A549 (cell line): Measurements from ENCODE around the gene GCK. TPM values are rescaled to one million over a fixed set of nuclear protein-coding genes. Genes with fewer than 3 reads are reported as not detected.

Experiments used
- ATAC-seq, 2 experiments: fragments of 200-7000 bp in 1 of 2; fragments of >200 bp in 1 of 2; cut with Nextera tagmentation in 1 of 2; cut with Tn5 transposase in 1 of 2; 3 replicates each; pipeline versions ENCODE4 v1.8.0 to v1.9.1; 2018 to 2020; ENCODE audit warnings: mild to moderate bottlenecking in 1 of 2, moderate library complexity in 1 of 2
- CTCF ChIA-PET: fragments of 300-600 bp; sonication (Branson Sonifier 250); formaldehyde crosslinking; extraction: SDS; loops from one replicate; lab custom pipeline; 2021; ENCODE audit warnings: antibody characterized with exemption, inconsistent platforms; lab: Yijun Ruan, JAX
- POLR2A ChIA-PET: fragments of 350-600 bp; formaldehyde crosslinking; extraction: SDS; loops from one replicate; lab custom pipeline; 2021; ENCODE audit warnings: antibody characterized with exemption, inconsistent platforms; lab: Yijun Ruan, JAX
- DNase-seq, 2 experiments: peaks; one replicate each; pipeline versions ENCODE4 v3.0.0 to v3.0.0-alpha.2; 2011 to 2016; ENCODE audit warnings: low read depth in 1 of 2, low spot score in 1 of 2
- FAIRE-seq: peaks from 2 replicates; lab custom pipeline; 2011; peaks lifted over from hg19 to GRCh38; lab: Jason Lieb, UNC
- H3K27ac ChIP-seq, 2 experiments: fragments of >200 bp; sonication (Bioruptor Twin); formaldehyde crosslinking; 3 replicates each; pipeline ENCODE4 v1.5.1; 2016 to 2017
- H3K4me1 ChIP-seq: fragments of >200 bp; sonication (Bioruptor Twin); formaldehyde crosslinking; 3 replicates; pipeline ENCODE4 v1.6.1; 2016
- H3K4me2 ChIP-seq: fragments of >200 bp; sonication (Bioruptor Twin); formaldehyde crosslinking; 3 replicates; pipeline ENCODE4 v1.6.1; 2016
- H3K4me3 ChIP-seq: fragments of >200 bp; sonication (Bioruptor Twin); formaldehyde crosslinking; 3 replicates; pipeline ENCODE4 v1.5.1; 2016
- H3K9me3 ChIP-seq: fragments of >200 bp; sonication (Bioruptor Twin); formaldehyde crosslinking; 3 replicates; pipeline ENCODE4 v1.6.1; 2016
- BHLHE40 ChIP-seq: IDR thresholded peaks from 2 replicates; pipeline ENCODE4 v1.6.1; 2012; ENCODE audit warnings: low read depth, low read length, inconsistent platforms
- CHD2 ChIP-seq: fragments of 150-350 bp; IDR thresholded peaks from 2 replicates; pipeline ENCODE4 v1.6.1; 2014; ENCODE audit warnings: low read length; ENCODE audit not compliant: partially characterized antibody
- CHD4 ChIP-seq: fragments of 200-600 bp; sonication (generic); IDR thresholded peaks from 2 replicates; pipeline ENCODE4 v1.6.1; 2016; ENCODE audit warnings: antibody characterized with exemption, mild to moderate bottlenecking, borderline replicate concordance
- EHMT2 ChIP-seq: fragments of 200-600 bp; sonication (generic); IDR thresholded peaks from 2 replicates; pipeline ENCODE4 v1.6.1; 2016; ENCODE audit warnings: antibody characterized with exemption, low read depth, mild to moderate bottlenecking, moderate library complexity
- FOSB ChIP-seq: fragments of 250-450 bp; sonication (Bioruptor Pico); IDR thresholded peaks from 2 replicates; pipeline ENCODE4 v1.5.0; 2020; ENCODE audit warnings: mild to moderate bottlenecking, moderate library complexity
- HOXA7 ChIP-seq: fragments of 250-450 bp; sonication (Bioruptor Pico); IDR thresholded peaks from 2 replicates; pipeline ENCODE4 v1.5.0; 2020; ENCODE audit warnings: mild to moderate bottlenecking, moderate library complexity
- JUN ChIP-seq, 2 experiments: fragments of >200 bp; sonication (Bioruptor Twin); formaldehyde crosslinking; IDR thresholded peaks; 2 replicates in 1 of 2; 3 replicates in 1 of 2; pipeline ENCODE4 v1.6.1; 2016 to 2017
- JUNB ChIP-seq: fragments of >200 bp; sonication (Bioruptor Twin); formaldehyde crosslinking; IDR thresholded peaks from 2 replicates; pipeline ENCODE4 v1.6.1; 2016
- KDM1A ChIP-seq: fragments of 200-600 bp; sonication (generic); IDR thresholded peaks from 2 replicates; pipeline ENCODE4 v1.6.1; 2016; ENCODE audit warnings: low read depth, mild to moderate bottlenecking
- KDM5A ChIP-seq: fragments of 200-600 bp; sonication (generic); IDR thresholded peaks from 2 replicates; pipeline ENCODE4 v1.6.1; 2016; ENCODE audit warnings: antibody characterized with exemption, mild to moderate bottlenecking
- MAFK ChIP-seq: fragments of 450-650 bp; IDR thresholded peaks from 2 replicates; pipeline ENCODE4 v1.6.1; 2014; ENCODE audit not compliant: partially characterized antibody
- MAZ ChIP-seq: fragments of 150-350 bp; IDR thresholded peaks from 2 replicates; pipeline ENCODE4 v1.6.1; 2014; ENCODE audit warnings: antibody characterized with exemption, low read depth, low read length, borderline replicate concordance
- NPAS2 ChIP-seq: fragments of 250-450 bp; sonication (Bioruptor Pico); IDR thresholded peaks from 2 replicates; pipeline ENCODE4 v1.8.0; 2022; ENCODE audit warnings: mild to moderate bottlenecking, moderate library complexity, borderline replicate concordance
- POLR2A ChIP-seq: IDR thresholded peaks from 2 replicates; pipeline ENCODE4 v1.6.1; 2012; ENCODE audit warnings: mild to moderate bottlenecking, low read length
- RARB ChIP-seq: fragments of 250-450 bp; sonication (Bioruptor Pico); IDR thresholded peaks from 2 replicates; pipeline ENCODE4 v1.8.0; 2021; ENCODE audit warnings: mild to moderate bottlenecking, moderate library complexity
- RNF2 ChIP-seq: fragments of 200-600 bp; sonication (generic); IDR thresholded peaks from 2 replicates; pipeline ENCODE4 v1.6.1; 2016; ENCODE audit warnings: low read depth, mild to moderate bottlenecking, antibody characterized with exemption, moderate library complexity, borderline replicate concordance
- TFCP2L1 ChIP-seq: fragments of 250-450 bp; sonication (Bioruptor Pico); IDR thresholded peaks from 2 replicates; pipeline ENCODE4 v1.5.0; 2021; ENCODE audit warnings: mild to moderate bottlenecking
- ZFP36 ChIP-seq: fragments of 450-650 bp; IDR thresholded peaks from 2 replicates; pipeline ENCODE4 v1.6.1; 2014; ENCODE audit warnings: borderline replicate concordance; ENCODE audit not compliant: partially characterized antibody
- ZSCAN20 ChIP-seq: fragments of 250-450 bp; sonication (Bioruptor Pico); IDR thresholded peaks from 2 replicates; pipeline ENCODE4 v1.8.0; 2022; ENCODE audit warnings: mild to moderate bottlenecking, moderate library complexity
- WGBS: methylation state at CpG from one replicate; pipeline ENCODE4 v1.1.6; 2017; ENCODE audit errors: missing lambda C conversion rate; 5-methylcytosine and 5-hydroxymethylcytosine counted together
- polyA plus RNA-seq, 4 experiments: library from polyadenylated mRNA; depleted of rRNA in 3 of 4; stranded (reverse); fragments of >200 nt; fragmentation: RNase III in 1 of 4; extraction: RNeasy Plus Mini Kit Qiagen cat#74134 plus additional on column Dnase treatment in 1 of 4; gene quantifications; 2 replicates in 3 of 4; 3 replicates in 1 of 4; pipeline ENCODE4 v1.2.3, GENCODE V29; 2011 to 2017
- TF ChIP-seq, protein P1 (sequence below): fragments of 200-600 bp; sonication (generic); IDR thresholded peaks from 2 replicates; pipeline ENCODE4 v1.6.1; 2016; ENCODE audit warnings: antibody characterized with exemption, mild to moderate bottlenecking, moderate library complexity
- TF ChIP-seq, protein P2 (sequence below): IDR thresholded peaks from 2 replicates; pipeline ENCODE4 v1.6.1; 2012
- TF ChIP-seq, protein P3 (sequence below): fragments of 150-350 bp; IDR thresholded peaks from 2 replicates; pipeline ENCODE4 v1.6.1; 2014; ENCODE audit warnings: low read depth, mild to moderate bottlenecking, low read length

The GCK gene
- polyA plus RNA-seq, 2 of the 4 experiments (the other 2 are of a cell fraction), result 0.12 TPM; not detected in 1

GRCh38 chr7:44147026-44147991, 41.9 kb downstream of the GCK start:
- H3K4me2 ChIP-seq, result no peak overlapping the region
- ChIA-PET CTCF (interaction anchor here (0.7 to 3.7 kb wide), 9 partner anchors 10 to 128 kb away, joined by 3 to 14 read pairs (median 3); no protein-coding TSS in a partner anchor), POLR2A (no interaction called here)
- DNase-seq (no peak), ATAC-seq (no peak), FAIRE-seq (no peak)
- H3K4me3 ChIP-seq, result no peak overlapping the region
- TF ChIP-seq RARB (CRISPR knock-in tag) (no peak), MAZ (no peak), POLR2A (no peak), HOXA7 (CRISPR knock-in tag) (no peak)
- H3K4me1 ChIP-seq, result no peaks in the 10 kb centered on the region
- H3K27ac ChIP-seq, result no peak overlapping the region
- H3K9me3 ChIP-seq, result no peaks in the 10 kb centered on the region
- 85% methylated on average over 31 of the region's 33 CpGs for WGBS

GRCh38 chr7:44145969-44146911, 43.0 kb downstream of the GCK start:
- 89% methylated on average over 40 of the region's 65 CpGs for WGBS
- peak in 1 of 2 experiments; percentile 82; a peak in 3 of 6 replicates for ATAC-seq
- H3K4me3 ChIP-seq, result no peak overlapping the region

More at GRCh38 chr7:44145969-44146911, 43.0 kb downstream of the GCK start:
- Histone ChIP-seq H3K27ac (no peak overlapping the region), H3K4me2 (peak overlapping the region; percentile 58), H3K4me1 (no peaks in the 10 kb centered on the region), H3K9me3 (no peaks in the 10 kb centered on the region)
- FAIRE-seq (no peak), DNase-seq (peak; percentile 46 to 65)
- ChIA-PET CTCF (interaction anchor here (1.0 to 2.0 kb wide), 2 partner anchors 51 to 127 kb away, joined by 3 to 5 read pairs; no protein-coding TSS in a partner anchor), POLR2A (no interaction called here)
- TF ChIP-seq, protein P1, sequence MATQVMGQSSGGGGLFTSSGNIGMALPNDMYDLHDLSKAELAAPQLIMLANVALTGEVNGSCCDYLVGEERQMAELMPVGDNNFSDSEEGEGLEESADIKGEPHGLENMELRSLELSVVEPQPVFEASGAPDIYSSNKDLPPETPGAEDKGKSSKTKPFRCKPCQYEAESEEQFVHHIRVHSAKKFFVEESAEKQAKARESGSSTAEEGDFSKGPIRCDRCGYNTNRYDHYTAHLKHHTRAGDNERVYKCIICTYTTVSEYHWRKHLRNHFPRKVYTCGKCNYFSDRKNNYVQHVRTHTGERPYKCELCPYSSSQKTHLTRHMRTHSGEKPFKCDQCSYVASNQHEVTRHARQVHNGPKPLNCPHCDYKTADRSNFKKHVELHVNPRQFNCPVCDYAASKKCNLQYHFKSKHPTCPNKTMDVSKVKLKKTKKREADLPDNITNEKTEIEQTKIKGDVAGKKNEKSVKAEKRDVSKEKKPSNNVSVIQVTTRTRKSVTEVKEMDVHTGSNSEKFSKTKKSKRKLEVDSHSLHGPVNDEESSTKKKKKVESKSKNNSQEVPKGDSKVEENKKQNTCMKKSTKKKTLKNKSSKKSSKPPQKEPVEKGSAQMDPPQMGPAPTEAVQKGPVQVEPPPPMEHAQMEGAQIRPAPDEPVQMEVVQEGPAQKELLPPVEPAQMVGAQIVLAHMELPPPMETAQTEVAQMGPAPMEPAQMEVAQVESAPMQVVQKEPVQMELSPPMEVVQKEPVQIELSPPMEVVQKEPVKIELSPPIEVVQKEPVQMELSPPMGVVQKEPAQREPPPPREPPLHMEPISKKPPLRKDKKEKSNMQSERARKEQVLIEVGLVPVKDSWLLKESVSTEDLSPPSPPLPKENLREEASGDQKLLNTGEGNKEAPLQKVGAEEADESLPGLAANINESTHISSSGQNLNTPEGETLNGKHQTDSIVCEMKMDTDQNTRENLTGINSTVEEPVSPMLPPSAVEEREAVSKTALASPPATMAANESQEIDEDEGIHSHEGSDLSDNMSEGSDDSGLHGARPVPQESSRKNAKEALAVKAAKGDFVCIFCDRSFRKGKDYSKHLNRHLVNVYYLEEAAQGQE, result no peak
- TF ChIP-seq JUN (IDR thresholded peaks at IDR 0.05) (no peak), KDM1A (no peak), HOXA7 (CRISPR knock-in tag) (no peak), KDM5A (no peak), NPAS2 (CRISPR knock-in tag) (no peak), FOSB (CRISPR knock-in tag) (no peak), EHMT2 (no peak), RNF2 (no peak), CHD2 (no peak), BHLHE40 (no peak), TFCP2L1 (CRISPR knock-in tag) (no peak), MAFK (no peak), JUNB (no peak), ZSCAN20 (no peak), ZFP36 (no peak), CHD4 (no peak)
- TF ChIP-seq, protein P2, sequence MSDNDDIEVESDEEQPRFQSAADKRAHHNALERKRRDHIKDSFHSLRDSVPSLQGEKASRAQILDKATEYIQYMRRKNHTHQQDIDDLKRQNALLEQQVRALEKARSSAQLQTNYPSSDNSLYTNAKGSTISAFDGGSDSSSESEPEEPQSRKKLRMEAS, result no peak
- TF ChIP-seq, protein P3, sequence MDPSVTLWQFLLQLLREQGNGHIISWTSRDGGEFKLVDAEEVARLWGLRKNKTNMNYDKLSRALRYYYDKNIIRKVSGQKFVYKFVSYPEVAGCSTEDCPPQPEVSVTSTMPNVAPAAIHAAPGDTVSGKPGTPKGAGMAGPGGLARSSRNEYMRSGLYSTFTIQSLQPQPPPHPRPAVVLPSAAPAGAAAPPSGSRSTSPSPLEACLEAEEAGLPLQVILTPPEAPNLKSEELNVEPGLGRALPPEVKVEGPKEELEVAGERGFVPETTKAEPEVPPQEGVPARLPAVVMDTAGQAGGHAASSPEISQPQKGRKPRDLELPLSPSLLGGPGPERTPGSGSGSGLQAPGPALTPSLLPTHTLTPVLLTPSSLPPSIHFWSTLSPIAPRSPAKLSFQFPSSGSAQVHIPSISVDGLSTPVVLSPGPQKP, result no peak
